Measurements from ENCODE around the gene SPTBN4.
"Not testable (repeated sequence)": the region's sequence is repeated elsewhere in the genome, so short reads cannot be mapped to it uniquely, and the experiment has no call there.

Gene SPTBN4

GRCh38 chr19:40619333-40620160, 152.7 kb downstream of the SPTBN4 start:
- TF ChIP-seq, protein P1, sequence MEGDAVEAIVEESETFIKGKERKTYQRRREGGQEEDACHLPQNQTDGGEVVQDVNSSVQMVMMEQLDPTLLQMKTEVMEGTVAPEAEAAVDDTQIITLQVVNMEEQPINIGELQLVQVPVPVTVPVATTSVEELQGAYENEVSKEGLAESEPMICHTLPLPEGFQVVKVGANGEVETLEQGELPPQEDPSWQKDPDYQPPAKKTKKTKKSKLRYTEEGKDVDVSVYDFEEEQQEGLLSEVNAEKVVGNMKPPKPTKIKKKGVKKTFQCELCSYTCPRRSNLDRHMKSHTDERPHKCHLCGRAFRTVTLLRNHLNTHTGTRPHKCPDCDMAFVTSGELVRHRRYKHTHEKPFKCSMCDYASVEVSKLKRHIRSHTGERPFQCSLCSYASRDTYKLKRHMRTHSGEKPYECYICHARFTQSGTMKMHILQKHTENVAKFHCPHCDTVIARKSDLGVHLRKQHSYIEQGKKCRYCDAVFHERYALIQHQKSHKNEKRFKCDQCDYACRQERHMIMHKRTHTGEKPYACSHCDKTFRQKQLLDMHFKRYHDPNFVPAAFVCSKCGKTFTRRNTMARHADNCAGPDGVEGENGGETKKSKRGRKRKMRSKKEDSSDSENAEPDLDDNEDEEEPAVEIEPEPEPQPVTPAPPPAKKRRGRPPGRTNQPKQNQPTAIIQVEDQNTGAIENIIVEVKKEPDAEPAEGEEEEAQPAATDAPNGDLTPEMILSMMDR (IDR thresholded peaks at IDR 0.05; ENCODE audit: low read depth, low read length), result no peak
- no peak overlapping the region for H3K4me3 ChIP-seq (ENCODE audit: low read depth, low read length)
- in situ Hi-C loops (cut with HindIII; ENCODE audit: low sequenced_read_pairs), result no loop called here
- no peak for DNase-seq (ENCODE audit: low read depth, low spot score)

DNA sequence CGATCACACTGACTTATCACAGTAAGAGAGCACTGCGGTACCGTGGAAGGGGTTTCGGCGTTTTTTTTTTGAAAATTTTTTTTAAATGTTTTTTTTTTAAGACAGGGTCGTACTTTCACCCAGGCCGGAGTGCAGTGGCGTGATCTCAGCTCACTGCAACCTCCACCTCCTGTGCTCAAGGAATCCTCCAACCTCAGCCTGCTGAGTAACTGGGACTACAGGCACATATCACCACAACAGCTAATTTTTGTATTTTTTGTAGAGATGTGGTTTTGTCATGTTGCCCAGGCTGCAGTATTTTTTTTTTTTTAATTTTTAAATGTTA, 153.3 kb downstream of the SPTBN4 start:
- in situ Hi-C loops (cut with HindIII; ENCODE audit: low sequenced_read_pairs), result no loop called here
- no peak overlapping the region for H3K4me3 ChIP-seq (ENCODE audit: low read depth, low read length)

GRCh38 chr19:40621283-40621682, 154.5 kb downstream of the SPTBN4 start:
- H3K4me3 ChIP-seq (ENCODE audit: low read depth, low read length), result no peak overlapping the region
- TF ChIP-seq, protein P1 (IDR thresholded peaks at IDR 0.05; ENCODE audit: low read depth, low read length), result no peak
- in situ Hi-C loops (cut with HindIII; ENCODE audit: low sequenced_read_pairs), result no loop called here
- no peak for DNase-seq (ENCODE audit: low read depth, low spot score)

More for the DNA sequence above, 153.3 kb downstream of the SPTBN4 start:
- TF ChIP-seq, protein P1 (IDR thresholded peaks at IDR 0.05; ENCODE audit: low read depth, low read length), result no peak
- no peak for DNase-seq (ENCODE audit: low read depth, low spot score)

DNA sequence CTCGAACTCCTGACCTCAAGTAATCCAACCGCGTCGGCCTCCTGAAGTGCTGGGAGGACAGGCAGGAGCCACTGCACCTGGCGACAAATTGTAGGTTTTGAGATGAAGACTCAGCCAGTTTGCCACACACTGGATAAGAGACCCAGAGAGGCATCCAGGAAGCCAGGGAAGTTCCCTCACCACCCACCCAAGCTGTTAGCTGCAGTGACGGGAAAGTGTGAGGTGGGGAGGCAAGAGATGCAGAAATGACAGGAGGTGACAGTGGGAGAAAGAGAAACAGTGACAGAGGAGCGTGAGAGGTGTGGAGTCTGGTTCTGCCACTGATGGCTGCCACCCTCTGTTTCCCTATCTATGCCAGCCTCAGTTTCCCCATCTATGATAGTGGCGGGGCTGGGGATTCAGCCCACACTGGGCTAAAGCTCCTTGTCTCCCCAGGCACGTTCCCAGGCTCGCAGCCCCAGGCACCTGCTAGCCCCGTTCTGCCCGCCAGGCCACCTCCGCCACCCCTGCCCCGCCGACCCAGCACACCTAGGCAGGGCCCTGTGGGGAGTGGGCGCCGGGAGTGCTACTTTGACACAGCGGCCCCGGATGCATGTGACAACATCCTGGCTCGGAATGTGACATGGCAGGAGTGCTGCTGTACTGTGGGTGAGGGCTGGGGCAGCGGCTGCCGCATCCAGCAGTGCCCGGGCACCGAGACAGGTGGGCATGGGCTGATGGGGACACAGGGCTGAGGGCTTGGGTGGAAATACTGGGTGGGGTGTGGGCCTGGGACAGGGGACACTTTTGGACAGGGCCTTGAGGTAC, 155.4 kb downstream of the SPTBN4 start:
- TF ChIP-seq, protein P1 (IDR thresholded peaks at IDR 0.05; ENCODE audit: low read depth, low read length), result no peak
- DNase-seq (ENCODE audit: low read depth, low spot score), result no peak
- H3K4me3 ChIP-seq (ENCODE audit: low read depth, low read length), result no peak overlapping the region
- in situ Hi-C loops (cut with HindIII; ENCODE audit: low sequenced_read_pairs), result no loop called here

GRCh38 chr19:40622773-40623075, 155.9 kb downstream of the SPTBN4 start:
- in situ Hi-C loops (cut with HindIII; ENCODE audit: low sequenced_read_pairs), result no loop called here
- no peak overlapping the region for H3K4me3 ChIP-seq (ENCODE audit: low read depth, low read length)
- DNase-seq (ENCODE audit: low read depth, low spot score), result no peak
- TF ChIP-seq, protein P1 (IDR thresholded peaks at IDR 0.05; ENCODE audit: low read depth, low read length), result no peak

- TF ChIP-seq, protein P1 (IDR thresholded peaks at IDR 0.05; ENCODE audit: low read depth, low read length), result no peak
- in situ Hi-C loops (cut with HindIII; ENCODE audit: low sequenced_read_pairs), result no loop called here
- DNase-seq (ENCODE audit: low read depth, low spot score), result peak; percentile 87
- no peak overlapping the region for H3K4me3 ChIP-seq (ENCODE audit: low read depth, low read length)
These were observed 156.8 kb downstream of the SPTBN4 start for GRCh38 chr19:40623403-40624251.

DNA sequence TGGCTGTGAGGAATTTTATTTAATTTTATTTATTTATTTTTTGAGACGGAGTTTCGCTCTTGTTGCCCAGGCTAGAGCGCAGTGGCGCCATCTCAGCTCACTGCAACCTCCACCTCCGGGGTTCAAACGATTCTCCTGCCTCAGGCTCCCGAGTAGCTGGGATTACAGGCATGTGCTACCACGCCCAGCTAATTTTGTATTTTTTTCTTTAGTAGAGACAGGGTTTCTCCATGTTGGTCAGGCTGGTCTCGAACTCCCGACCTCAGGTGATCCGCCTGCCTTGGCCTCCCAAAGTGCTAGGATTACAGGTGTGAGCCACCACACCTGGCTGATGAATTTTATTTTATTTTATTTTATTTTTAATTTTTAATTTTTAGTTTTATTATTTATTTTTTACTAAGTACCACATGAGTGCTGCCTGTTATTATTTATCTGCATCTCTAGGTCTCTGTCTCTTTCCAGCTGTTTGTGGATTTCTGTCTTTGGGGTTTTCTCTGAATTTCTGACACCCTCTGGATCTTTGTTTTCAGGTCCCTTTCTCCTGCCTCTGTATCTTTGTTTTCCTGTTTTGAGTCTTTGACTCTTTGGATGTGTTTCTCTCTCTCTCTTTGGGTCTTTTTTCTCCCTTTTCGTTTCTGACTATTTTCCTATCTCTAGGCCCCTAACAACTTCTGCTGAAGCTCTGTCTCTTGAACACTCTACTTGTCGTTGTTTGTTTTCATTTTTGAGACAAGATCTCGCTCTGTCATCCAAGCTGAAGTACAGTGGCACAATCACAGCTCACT, 157.8 kb downstream of the SPTBN4 start:
- H3K4me3 ChIP-seq (ENCODE audit: low read depth, low read length); DNase-seq (ENCODE audit: low read depth, low spot score); in situ Hi-C loops (cut with HindIII; ENCODE audit: low sequenced_read_pairs): not testable (repeated sequence)

Data from astrocyte of the spinal cord (primary cell).